NCI-H1694 (cell line): Measurements from ENCODE around the gene RNF213.

Source experiments
- DNase-seq: peaks from one replicate; lab custom pipeline; 2025; lab: John Stamatoyannopoulos, UW

The RNF213 gene

DNA sequence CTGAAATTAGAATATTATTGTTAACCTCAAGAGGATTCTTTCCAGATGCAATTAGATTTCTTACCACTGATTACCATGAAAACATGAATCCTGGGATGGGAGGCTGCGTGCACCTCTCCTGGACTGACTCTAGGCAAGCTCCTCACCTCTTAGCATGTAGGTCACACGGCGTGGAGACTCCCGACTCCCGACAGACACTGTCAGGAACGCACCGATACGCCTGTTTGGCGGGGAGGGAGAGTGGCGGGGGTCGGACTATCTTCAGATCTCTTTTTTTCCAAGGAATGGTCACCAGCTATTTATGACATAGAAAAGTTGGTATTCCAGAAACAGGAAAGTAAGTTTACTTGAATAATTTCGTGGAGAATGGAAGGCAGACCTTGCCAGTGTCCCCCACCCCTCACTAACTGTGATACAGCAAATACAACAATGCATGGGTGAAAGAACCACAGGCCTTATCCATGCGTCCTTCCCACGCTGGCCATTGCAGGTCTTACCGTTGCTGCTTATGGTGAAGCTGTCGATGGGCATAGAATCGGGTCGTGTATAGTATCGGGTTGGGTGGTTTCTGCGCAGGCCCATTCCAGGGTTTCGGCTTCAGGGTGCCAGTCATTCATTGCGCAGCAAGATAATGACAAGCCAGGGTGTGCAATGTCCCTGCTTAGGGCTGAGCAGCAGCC is 91.7 kb downstream of the RNF213 start:
- DNase-seq: no peak

DNA sequence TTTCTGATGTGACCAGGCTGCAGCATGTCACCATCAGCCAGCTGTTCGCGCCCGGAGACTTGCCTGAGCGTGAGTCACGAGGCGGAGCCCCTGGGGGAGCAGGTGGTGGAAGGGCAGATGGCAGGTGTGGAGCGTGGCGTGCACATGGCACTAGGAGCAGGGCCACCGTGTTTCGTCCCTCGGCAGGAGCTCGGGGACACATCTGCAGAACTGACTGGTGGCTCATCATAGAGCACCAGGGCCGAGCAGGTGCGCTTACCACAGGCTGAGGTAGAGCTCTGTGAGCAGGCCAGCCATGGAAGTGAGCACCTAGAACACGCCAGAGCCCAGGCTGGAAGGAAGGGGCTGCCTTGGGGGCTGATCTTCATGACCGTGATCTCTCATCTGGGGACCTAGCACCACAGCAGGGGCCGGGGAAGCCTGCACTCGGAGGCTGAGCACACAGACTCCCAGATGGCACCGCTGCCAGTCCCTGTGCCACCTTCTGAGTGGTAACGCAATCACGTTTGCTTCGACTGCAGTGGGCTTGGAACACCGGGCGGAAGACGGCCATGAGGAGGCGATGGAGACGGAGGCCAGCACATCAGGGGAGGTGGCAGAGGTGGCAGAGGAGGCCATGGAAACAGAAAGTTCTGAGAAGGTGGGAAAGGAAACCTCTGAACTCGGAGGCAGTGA is 92.5 kb downstream of the RNF213 start:
- DNase-seq: no peak

DNA sequence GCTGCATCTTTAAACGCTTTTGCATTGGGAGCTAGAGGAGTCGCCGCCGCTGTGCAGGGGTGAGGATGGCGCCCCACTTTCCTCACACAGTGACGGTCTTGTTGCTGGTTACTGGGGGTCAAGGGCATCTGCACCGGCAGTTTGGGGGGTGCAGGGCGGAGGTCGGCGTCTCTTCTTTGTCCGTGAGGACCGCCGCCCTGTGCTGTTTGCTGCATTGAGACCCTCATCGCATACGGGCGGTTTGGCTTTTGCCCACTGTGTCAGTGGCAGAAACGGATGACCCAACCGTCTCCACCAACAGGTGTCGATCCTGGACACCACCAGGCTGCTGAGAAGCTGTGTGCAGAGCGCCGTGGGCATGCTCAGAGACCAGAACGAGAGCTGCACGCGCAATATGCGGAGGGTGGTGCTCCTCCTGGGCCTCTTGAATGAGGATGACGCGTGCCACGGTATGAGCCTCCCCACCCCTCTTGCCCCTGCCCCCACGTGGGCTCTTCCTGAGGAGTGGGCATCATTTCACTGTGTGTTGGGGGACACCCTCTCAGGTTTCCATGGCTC is 93.1 kb downstream of the RNF213 start:
- no peak for DNase-seq

DNA sequence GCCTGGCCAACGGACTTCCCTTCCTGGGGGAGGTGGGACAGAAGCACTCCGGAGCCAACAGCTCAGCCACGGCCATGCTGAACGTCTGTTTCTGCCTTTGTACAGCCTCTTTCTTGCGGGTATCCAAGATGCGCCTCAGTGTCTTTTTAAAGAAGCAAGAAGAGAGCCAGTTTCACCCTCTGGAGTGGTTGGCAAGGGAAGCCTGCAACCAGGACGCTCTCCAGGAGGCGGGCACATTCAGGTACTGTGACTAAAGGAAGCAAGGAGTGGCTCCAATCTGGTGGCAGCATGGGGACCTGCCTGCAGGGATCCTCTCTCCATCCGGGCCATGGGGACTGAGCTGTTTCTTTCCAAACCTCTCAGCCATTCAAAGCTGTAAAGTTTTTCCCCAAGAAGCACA is 93.7 kb downstream of the RNF213 start:
- no peak for DNase-seq

DNA sequence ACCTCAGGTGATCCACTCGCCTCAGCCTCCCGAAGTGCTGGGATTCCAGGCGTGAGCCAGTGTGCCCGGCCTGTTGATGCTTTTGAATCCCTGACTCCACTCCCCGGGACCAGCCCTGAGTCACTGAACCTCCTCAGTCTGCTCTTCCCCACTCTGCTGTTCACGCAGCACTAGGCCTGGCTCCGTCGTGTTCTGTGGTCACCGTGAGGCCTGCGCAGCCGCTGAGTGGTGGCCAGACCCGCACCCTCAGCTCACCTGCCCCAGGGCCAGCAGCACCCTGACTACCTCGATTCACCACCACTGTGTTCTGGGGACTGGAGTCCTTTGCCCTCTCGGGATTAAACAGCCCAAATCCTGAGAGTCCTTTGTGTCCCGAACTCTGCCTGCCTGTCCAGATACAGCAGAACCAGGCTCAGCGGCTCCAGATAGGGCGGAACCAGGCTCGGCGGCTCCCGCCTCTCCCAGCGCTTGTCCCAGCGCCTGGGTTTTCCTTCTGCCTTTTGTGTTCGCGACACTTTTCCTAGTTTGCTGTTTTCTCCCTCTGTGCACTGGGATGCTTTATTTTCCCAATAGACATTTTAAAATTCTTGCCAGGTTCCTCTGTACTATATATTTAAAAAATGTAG is 95.7 kb downstream of the RNF213 start:
- no peak for DNase-seq

DNA sequence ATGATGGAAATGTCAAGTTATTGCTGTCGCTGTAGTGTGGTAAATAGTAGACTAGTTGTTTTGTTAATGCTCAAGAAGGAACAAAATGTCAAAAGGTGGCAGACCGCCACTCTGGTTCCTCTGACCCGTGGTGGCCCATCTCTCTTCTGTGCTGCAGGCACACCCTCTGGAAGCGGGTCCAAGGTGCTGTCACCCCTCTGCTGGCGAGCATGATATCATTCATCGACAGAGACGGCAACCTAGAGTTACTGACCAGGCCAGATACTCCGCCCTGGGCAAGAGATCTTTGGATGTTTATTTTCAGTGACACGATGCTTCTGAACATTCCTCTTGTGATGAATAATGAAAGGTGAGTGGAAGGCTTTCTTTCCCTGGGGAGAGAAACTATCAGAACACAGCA is 97.5 kb downstream of the RNF213 start:
- DNase-seq: no peak

DNA sequence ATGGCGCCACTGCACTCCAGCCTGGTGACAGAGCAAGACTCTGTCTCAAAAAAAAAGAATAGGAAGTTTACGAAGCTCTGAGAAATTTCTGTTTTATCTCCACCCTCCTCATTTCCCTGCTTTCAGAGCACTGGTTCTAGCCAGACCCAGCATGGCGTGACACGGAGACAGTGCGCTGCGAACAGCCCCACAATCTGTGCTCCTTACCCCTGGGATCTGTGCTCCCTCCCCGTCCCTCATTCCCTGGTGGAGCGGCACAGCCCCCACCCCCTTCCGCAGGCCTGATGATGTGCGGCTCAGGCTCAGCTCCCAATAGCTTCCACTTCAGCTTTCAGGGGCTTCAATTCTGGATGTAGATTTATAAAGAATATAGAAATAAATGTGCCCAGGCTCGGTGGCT is 98.2 kb downstream of the RNF213 start:
- DNase-seq: no peak

DNA sequence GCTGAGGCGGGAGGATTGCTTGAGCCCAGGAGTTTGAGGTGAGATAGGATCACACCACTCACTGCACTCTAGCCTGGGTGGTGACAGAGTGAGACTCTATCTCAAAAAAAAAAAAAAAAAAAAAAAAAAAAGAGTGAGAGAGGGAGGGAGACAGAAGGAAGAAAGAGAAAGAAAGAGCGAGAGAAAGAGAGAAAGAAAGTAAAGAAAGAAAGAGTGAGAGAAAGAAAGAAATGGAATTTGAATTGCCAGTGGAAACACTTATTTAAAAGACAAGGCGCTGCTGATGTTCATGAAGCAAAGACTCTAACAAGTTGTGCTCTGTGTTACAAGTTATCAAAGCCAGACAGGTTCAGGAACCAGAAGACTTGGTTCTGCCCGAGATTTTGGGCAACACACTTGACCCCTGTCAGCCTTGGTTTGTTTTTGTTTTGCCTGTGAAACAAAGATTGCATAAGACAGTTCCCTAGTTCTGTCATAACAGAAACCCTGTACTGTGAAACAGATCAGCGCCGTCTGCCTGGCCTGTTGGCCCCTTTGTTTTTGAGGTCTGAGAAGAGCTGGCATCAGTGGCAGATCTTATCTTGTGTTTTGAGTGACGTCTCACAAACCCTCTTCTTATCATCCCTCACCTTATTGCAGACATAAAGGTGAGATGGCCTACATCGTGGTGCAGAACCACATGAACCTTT is 98.9 kb downstream of the RNF213 start:
- no peak for DNase-seq

DNA sequence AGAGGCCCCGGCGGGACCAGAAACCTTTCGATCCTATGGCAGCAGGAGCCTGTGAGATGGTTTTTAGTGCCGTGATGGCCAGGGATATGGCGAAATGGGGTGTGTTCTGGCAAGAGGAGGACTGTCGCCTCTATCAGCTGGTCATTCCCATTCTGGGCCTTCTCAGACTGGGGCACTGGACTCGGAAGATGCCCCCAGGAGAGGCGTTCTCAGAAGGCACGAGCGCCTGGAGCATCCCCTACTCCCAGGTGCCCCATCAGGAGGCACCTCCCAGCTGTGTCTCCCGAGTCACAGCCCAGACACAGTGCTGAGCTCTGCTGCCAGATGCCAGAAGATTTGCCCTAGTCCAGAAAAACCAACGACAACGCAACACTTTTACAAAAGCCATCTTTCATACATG is 99.7 kb downstream of the RNF213 start:
- DNase-seq: no peak

DNA sequence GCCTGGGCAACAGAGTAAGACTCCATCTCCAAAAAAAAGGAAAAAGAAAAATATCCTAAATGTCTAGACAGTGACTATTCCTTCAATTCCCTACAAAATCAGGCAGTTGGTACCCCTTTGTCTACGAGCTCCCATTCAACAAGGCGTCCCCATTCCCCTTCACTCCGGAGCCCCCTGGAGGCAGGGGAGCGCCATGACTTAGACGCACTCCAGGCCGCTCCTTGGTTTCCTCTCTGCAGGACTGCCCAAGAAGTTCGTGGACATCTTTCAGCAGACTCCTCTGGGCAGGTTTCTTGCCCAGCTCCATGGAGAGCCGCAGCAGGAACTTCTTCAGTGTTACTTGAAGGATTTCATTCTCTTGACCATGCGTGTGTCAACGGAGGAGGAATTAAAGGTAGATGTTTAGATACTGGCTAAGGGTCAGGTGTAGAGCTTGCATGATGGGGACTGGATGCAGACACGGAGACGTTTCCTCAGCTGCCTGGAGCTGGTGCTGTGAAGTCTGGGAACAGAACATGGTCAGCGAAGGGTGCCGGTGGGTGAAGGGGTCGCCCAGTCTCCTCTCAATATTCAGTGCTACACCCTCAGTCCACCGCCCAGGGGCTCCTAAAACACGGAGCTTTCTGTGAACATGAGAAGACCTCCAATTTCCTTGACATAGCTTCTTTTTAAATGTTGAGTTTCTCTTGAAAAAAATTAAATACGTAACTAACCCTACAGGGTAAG is 101.0 kb downstream of the RNF213 start:
- DNase-seq: no peak

DNA sequence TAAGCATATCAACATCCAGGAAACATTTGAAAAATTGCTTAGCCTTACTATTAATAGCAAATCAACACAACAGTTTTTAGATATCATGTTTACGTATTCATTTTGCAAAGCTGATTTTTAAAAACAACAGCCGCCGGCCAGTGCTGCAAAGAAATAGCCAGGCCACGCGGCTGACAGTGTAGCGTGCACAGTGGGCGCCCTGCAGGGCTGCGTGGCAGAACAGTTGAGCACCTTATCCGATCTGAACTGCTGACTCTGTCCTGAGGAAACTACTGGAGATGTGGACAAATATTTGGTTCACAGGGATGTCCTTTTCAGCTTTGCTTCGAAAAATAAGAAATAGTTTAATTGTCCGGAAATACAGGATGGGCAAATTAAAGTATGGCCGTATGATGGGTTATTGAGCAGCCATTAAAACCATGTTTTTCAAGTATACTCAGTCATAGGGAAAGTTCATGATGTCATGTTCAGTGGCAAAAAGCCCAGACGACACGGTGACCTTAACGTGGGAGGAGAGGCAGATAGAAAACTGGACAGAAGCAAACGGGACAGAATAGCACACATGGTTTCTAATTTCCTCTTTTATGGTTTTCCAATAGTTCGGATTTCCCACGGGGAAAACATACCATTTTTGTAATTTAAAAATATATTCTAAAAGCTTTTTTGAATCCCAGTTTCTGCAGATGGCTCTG is 101.9 kb downstream of the RNF213 start:
- DNase-seq: no peak

DNA sequence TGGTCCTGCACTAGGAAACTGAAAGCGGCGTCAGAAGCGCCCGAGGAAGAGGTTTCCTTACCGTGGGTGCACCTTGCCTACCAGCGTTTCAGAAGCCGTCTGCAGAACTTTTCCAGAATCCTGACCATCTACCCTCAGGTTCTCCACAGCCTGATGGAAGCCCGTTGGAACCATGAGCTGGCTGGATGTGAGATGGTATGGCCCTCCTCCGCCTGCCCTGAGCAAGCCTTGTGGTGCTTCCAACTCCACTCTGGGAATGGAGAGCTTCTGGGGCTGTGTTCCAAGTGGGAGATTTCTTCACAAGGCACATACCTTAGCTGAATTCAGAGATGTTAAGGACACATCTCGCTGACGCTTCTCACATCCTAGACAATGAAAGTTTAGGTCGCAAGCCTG is 102.5 kb downstream of the RNF213 start:
- DNase-seq: no peak

DNA sequence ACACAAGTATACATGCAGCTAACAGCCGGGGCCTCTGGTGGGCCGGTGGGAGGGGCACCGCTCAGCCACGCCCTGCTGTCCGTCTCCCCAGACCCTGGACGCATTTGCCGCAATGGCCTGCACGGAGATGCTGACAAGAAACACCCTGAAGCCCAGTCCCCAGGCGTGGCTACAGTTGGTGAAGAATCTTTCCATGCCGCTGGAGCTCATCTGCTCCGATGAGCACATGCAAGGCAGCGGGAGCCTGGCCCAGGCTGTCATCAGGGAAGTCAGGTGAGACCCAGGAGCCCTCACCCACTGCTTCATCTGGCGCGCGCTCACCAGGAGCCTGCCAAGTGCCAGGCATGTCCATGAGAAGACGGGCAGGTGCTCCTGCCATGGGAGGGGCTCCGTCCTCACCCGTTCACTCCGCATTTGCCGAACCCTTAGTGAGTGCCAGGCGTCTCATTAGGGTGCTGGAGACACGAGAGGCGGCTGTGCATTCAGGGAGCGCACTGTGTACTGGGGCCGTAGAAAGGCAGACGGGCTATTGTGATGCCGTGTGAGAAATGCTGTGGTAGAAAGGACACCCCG is 103.0 kb downstream of the RNF213 start:
- DNase-seq: no peak

DNA sequence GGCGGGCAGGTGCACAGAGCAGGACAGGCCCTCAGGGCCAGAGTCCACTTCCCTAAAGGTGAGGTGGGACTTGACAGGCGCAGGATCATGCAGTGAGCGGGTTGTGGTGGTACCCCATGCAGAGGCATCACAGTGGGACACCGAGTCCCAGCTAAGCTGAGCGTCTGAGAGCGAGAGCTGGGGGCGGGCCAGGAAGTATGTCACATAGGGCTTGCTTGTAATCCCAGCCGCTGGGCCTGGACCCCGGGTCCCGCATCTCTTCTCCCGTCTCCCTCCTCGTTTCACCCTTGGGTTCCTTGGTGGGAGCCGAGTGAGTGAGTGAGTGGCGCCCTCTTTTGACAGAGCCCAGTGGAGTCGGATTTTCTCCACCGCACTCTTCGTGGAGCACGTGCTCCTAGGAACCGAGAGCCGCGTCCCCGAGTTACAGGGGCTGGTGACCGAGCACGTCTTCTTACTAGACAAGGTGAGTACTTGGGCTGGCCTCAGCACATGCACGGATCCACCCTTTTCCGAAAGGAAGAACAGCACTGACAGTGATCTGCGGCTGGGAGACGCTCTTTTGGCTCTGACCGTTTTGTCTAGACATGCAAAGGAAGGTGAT is 103.5 kb downstream of the RNF213 start:
- peak; percentile 8 for DNase-seq

DNA sequence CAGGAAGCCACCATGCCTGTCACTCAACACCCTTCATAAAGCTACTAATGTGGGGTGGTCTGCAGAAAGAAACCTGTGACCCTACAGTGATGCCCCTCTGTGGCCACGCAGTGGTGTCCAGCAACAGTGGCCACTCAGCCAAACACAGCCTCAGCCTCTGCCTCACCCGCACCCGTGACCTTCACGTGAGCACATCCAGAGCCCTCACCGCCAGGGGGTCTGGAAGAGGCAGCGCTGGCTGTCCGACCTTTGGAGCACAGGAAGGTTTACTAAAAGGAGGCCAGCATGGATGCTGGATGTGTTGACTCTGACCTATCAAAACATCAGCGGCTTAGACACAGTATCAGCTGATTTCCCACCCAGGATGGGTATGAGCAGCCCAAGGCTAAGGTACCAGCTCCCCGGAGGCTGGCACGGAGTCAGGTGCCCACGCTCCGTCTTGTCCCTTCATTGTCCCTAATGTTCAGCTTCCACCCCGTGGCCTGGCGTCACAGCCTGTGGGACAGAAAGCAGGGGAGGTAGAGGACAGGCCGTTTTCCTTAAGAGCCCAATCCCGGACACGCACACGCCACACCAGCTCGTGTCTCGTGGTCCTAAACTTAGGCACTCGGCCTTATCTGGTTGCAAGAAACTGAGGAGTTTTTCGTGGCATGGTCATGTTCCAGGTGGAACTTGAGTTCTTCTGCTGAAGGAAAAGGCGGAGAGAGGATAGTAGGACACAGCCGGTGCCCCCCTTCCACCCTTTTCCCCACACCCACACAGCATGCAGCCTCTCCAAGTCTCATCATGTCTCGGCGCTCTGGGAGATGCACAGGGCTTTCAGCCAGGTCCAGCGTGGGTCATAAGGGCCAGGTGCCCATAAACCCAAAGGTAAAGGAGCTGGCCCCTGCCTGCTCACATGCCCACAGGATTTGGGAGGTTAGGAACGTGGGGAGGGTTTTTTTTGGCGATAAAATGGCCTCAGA is 104.6 kb downstream of the RNF213 start:
- DNase-seq: no peak

DNA sequence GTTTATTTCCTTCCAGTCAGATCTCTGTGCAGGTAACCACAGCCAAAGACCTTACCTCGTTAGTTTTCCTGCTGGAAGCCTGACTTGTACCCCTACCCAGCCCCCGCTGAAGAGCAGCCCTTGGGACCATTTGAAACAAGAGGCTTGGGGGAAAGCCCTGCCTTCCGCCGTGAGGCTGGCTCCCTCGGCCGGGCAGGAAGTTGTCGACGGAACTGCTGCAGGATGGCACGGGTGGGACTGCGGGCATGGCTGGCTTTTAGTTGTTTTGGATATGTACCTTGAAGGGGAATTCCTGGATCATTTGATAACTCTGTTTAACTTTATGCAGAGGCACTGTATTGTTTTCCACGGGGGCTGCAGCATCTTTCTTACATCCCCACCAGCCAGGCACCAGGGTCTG is 105.3 kb downstream of the RNF213 start:
- no peak for DNase-seq

DNA sequence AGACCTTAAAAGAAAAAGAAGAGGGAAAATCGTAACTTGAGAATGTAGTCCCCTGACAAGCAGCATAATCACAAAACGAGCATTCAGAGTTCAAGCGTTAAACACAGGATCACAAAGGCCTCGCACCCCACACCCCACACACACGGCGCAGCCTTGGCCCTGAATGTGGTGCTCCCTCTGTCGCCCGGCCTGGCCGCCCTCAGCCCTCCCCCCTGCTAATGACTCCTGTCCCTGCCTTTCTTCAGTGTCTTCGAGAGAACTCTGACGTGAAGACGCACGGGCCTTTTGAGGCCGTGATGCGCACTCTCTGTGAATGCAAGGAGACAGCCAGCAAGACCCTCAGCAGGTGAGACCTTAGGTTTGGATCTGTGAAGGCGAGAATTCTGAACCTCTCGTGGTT is 106.9 kb downstream of the RNF213 start:
- no peak for DNase-seq

DNA sequence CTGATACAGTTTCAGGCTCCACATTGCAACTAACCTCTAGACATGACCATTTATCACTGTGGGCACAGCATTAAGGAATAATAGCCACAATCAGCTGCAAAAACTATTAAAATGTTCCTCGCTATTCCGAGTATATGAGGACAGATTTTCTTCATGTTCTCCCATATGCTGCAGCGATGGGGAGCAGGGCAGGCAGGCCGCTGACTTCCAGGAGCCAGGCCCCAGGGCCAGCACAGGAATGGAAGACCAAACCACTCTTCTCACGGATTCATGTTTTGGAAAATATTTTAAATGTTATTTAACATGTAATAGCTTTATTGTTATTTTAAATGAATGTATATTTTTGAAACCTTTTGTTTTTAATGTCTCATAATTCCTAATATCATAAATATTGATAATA is 110.5 kb downstream of the RNF213 start:
- DNase-seq: no peak

DNA sequence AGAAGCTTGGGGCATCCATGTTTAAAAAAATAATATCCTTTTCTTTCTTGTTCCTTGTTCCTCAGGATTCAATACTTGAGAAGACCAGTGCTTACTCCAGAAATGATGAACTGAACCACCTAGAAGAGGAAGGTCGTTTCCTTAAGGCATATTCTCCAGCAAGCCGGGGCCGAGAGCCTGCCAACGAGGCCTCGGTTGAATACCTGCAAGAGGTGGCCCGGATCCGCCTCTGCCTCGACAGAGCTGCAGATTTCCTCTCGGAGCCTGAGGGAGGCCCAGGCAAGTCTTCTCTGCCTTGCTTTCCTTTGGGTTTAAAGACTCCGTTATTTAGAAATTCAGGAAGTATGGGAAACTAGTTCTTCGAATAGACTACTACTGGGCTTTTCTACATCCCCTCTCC is 111.8 kb downstream of the RNF213 start:
- DNase-seq: no peak
